HG03342 (cell line): Measurements from ENCODE around the gene RIC8B.

Experiments
- ATAC-seq: cut with Tn5 transposase; IDR thresholded peaks from one replicate; pipeline ENCODE4 v1.9.1; 2021; ENCODE audit warnings: mild to moderate bottlenecking, moderate library complexity; ENCODE audit not compliant: unreplicated experiment

Gene RIC8B

DNA sequence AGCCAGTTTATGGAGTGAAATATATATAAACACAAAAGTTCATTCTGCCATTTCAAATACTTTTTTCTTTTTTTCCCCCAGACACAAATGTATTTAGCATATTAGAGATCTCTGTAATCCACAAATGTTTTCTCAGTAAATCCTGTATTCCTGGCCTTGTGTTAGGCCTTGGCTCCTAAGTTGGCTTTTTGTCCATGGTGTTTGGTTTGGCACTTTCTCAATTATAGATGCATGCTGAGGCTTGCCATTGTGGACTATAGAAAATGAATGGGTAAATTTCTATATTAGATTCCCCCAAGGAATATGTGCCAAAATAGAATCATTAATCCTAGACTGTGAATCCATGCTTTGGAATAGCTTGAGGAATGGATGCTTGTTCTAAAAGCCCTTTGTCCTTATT lies 17.0 kb downstream of the RIC8B start:
- no peak for ATAC-seq

GRCh38 chr12:106794369-106794768 lies 19.9 kb downstream of the RIC8B start:
- ATAC-seq: no peak

- no peak for ATAC-seq
Observed at GRCh38 chr12:106801167-106801708, 26.8 kb downstream of the RIC8B start.

DNA sequence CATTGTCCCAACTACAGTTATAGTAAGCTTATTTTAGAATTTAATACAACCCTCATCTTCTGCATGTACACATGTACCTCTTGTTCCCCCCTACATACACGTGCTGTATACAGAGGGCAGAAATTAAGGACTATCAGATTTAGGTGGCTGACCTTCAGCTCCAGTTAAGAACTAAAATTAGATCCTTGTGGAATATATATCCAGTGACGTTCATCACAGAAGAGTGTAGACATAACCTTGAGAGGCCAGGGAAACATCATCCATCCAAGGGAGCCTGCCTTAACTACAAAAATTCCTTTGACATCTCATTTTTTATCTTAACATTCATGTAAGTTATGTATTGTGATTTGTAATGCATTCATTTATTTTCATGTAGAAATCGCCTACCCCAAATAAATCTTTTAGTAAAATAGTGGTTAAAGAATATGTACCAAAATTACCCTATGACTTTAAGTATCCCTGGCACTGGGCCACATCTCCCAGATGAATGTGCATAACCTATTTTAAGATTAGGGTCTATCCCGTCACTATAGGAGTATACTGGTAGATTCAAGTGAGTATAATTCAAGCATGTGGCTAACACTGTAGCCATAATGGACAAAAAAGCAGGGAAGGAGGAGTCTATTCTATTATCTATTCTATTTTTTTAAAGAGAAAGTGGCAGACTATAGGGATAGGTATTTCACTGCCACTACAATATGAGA lies 27.5 kb downstream of the RIC8B start:
- ATAC-seq: no peak

DNA sequence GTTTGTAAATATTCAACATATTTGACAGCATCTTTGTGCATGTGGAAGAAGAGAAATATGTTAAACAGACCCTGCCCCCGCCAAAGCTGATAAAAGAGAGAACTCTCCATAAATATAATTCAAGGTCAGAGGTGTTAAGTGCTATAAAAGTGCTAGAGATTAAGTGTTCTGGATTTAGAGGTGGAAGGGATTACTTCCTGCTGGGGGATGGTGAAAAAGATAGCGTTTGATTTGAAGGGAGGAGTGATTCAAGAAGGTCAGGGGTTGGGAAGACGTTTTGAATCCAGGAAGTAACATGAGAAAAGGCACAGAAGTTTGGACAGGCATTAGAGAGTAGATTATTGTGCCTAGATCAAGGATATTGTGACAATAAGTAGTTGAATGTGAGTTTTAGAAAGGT lies 30.2 kb downstream of the RIC8B start:
- ATAC-seq: no peak

GRCh38 chr12:106814714-106815113 lies 40.2 kb downstream of the RIC8B start:
- ATAC-seq: no peak

- ATAC-seq: no peak
Observed at GRCh38 chr12:106815741-106816140, 41.3 kb downstream of the RIC8B start.

- ATAC-seq: no peak
Observed at GRCh38 chr12:106816231-106816630, 41.7 kb downstream of the RIC8B start.

DNA sequence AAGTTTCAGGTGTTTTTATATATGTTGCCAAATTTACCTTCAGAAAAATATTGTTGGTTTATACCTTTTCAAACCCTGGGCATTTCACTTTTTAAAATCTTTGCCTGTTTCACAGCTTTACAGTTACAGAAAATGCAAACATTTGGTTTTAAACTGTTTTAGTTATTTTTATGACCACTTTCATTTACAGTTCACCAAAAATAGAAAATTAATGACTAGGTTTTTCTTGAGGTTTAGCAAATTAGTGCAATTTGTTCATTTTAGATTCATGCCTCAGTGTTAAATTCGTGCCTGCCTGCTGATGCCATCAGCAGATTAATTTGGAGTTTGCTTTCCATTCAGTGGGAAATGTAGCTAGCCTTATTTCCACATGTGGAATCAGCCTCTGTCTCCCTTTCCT lies 45.5 kb downstream of the RIC8B start:
- ATAC-seq: no peak

GRCh38 chr12:106831699-106832098 lies 57.2 kb downstream of the RIC8B start:
- ATAC-seq: no peak

DNA sequence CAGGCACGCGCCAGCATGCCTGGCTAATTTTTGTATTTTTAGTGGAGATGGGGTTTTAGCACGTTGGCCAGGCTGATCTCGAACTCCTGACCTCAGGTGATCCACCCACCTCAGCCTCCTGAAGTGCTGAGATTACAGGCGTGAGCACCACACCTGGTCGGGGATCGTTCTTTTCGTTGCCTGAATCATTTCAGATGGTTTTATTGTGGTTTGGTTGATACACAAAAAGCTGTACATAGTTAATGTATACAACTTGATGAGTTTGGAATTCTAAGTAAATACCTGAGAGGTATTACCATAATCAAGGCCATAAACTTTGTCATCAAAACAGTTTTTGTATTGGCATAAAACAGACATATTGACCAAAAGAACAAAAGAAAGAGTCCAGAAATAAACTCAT lies 63.3 kb downstream of the RIC8B start:
- no peak for ATAC-seq

- no peak for ATAC-seq
Observed at GRCh38 chr12:106839333-106839732, 64.9 kb downstream of the RIC8B start.

DNA sequence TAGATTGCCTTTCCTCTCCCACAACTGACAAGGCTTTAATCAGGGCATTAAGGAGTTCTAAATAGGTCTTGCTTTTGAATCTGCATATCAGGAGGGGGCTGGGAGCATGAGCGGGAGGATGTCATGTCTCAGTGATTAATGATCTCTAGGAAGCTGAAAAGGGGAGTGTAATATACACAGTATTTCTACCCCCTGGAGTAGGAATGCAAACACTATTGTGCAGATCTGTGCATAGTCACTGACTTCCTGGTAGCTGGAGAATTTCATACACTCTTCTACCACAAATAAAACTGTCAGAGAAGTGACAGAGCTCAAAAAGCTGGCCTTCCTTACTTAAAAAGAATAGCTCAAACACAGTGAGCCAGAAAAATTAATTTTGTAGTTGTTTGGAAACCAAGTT lies 65.8 kb downstream of the RIC8B start:
- ATAC-seq: no peak

DNA sequence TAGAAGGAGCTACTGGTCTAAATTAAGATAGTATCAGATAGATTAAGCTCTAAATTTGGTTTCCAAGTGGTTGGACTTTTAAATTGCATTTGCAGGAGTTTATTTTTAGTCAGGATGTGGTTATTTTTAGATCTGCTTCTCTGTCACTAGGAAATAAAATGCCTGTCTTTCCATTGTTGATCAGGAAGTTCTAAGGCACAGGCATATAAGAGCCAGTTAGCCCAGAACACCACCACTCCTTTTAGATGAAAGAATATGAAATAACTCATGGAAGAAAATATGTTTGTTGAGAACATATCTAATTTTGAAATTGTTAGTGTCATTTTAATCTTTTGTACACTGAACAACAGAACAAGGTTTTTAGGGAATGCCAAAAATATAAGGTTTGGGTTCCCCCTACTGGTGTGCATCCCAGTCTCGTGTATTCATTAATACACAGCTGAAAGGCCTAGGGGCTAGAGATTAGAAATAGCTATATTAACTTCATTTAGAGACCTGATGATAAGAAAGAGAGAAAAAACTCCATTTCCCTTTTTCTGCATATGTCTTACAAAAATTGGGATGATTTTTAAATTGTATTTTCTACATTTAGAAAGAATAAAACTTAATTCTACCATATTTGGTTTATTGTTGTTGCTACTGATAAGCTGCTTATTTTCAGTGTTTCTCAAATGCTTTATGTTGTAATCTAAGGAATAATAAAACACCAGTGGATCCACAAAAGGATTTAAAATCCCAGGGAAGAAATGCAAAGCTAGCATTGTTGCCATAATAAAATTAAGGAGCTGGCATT lies 67.2 kb downstream of the RIC8B start:
- no peak for ATAC-seq

DNA sequence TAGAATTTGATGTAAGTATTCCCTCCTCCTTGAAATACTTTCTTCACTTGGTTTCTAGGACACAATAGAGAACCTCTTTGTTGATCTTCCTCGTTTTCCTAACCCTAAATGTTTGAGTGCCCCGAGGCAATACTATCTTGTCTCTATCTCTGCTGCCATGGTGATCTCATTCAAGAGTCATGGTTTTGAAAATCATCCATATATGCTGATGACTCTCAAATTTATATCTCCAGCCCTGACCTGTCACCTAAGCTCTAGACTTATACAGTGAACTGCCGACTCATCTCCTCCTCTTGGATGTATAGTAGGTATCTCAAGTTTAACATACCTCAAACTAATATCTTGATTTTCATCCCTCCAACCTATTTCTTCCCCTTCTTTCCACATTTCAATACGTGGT lies 71.4 kb downstream of the RIC8B start:
- ATAC-seq: no peak

- no peak for ATAC-seq
Observed at GRCh38 chr12:106847861-106848260, 73.4 kb downstream of the RIC8B start.

DNA sequence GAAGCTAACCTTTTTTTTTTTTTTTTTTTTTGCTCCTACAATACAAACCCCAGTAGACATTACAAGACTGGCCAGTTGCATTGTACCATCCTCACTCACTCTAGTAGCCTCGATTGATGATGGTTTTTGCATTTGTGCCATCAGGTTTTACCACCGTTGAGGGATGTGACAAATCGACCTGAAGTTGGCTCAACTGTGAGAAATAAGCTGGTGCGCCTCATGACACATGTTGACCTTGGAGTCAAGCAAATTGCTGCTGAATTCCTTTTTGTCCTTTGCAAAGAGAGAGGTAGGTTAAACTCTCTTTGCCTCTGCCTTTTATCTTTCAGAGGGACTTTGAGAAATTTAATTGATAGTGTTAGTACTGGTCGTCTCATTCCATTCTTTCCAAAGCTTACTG lies 76.8 kb downstream of the RIC8B start:
- ATAC-seq: no peak

DNA sequence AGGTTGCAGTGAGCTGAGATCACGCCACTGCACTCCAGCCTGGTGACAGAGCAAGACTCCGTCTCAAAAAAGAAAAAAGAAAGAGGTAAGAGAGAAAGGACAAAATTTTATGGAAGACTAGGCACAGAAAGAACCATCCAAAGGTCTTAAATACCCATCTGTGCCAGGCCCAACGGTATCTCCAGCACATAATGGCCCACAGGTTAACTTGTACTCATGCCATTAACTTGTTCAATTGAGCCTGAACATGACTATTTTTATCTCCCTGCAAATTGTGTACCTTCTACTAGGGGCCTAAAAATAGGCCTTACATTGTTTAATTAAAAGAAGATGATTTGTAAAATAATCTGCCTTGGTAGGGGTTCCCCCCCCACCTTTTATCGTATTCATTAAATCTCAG lies 80.2 kb downstream of the RIC8B start:
- no peak for ATAC-seq

DNA sequence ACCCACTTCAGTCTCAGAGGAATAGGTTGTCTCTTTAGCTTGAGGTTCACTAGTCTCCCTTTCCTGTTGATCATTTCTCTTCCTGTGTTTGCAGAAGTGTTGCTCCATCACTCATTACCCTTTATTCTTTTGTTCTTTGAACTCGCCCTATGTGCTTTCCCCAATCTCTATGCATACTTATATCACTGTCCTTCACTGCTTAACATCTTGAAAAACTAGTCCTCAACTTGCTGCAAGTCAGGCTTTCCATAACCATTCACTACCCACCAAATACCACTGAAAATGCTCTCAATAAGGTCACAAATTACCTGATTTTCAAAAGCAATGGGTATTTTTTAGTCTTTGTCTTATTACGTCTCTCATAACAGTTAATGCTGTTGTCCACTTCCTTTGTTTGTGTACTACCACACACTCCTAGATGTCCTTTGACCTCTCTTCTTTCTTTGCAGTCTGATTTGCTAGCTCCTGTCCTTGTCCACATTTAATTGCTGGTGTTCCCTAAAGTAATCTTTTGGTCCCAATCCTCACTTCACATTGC lies 80.8 kb downstream of the RIC8B start:
- no peak for ATAC-seq

DNA sequence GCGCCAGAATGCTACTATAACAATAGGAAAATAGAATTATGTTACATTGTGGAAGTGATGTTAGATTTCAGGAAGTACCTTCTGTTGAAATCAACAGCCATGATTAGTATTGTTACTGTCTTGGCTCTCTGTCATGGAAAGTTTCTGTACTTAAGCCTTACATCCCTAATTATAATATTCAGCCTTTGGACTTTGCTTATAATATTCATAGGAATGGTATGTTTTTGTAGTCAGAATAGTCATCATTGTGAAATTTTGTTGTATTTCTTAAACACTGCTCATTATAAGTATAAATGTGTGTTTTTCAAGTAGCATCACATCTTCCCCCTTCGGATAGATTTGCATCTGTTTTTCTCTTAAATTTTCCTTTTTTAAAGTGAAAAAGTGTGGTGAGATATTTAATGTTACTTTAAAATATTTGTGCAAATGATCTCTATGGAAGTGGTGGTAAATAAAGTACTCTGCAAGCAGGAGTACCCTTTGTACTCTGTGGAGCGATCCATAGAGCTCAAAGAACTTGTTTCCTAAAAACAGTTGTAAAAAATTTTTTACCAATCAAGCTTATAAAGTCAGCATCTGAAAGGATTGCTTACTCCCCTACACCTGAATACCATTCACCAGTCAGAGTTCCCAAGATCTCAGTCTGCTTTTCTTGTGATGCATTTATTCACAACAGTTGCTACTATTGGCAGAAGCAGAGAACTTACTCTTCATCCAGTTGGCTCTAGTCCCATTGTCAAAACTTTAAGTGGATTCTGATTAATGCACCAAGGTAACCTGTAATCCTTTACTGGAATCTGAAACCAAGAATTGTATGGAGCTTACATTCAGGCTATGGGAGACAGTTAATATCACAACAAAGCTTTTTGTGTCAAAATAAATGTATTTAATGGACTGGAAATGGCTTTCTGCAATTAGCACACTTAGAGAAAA lies 87.8 kb downstream of the RIC8B start:
- ATAC-seq: no peak

DNA sequence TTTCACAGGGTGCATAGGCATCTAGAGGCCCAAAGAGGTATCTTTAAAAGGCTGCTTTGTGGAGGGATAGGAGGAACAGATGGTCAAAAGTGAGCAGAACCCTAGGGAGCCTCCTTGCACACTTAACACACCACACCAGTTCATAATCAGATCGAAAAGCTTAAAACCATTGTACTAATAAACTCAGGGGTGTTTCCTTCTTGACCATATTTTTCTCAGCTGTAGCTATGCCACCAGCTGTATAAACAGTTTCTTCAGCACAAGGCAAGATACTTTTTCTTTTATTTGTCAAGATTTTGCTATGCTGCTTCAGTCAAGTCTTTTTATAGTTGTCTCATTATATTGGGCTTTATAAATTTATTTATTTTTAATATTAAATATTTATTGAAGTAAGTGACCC lies 88.7 kb downstream of the RIC8B start:
- ATAC-seq: no peak
